K562 (cell line): ENCODE measurements around the gene ACOT7. TPM values are rescaled to one million over a fixed set of nuclear protein-coding genes. Genes with fewer than 3 reads are reported as not detected.
A peak's percentile ranks its signal among the peaks of the same experiment; 100 is the strongest.

Source experiments
- BRD9 ChIP-seq: fragments of 450-650 bp; IDR thresholded peaks from 2 replicates; pipeline ENCODE4 v1.6.1; 2018; ENCODE audit warnings: low read depth; ENCODE audit not compliant: partially characterized antibody
- CBX5 ChIP-seq: IDR thresholded peaks from 2 replicates; pipeline ENCODE4 v1.6.1; 2014; ENCODE audit warnings: low read depth, borderline replicate concordance
- CEBPB ChIP-seq: fragments of 450-650 bp; IDR thresholded peaks from 2 replicates; pipeline ENCODE4 v1.6.1; 2016; ENCODE audit warnings: missing genetic modification characterization, missing compliant biosample characterization
- CREB5 ChIP-seq: fragments of 250-450 bp; sonication (Bioruptor Pico); IDR thresholded peaks from 2 replicates; pipeline ENCODE4 v1.5.0; 2020; ENCODE audit warnings: mild to moderate bottlenecking
- GABPB1 ChIP-seq: sonication (generic); formaldehyde crosslinking; IDR thresholded peaks from 2 replicates; pipeline ENCODE4 v1.8.0; 2022; ENCODE audit warnings: mild to moderate bottlenecking, missing genetic modification reagents
- GTF2B ChIP-seq: IDR thresholded peaks from 2 replicates; pipeline ENCODE4 v1.6.1; 2011; ENCODE audit not compliant: insufficient read length; ENCODE audit errors: extremely low read depth
- MCM5 ChIP-seq: fragments of 450-650 bp; IDR thresholded peaks from 2 replicates; pipeline ENCODE4 v1.6.1; 2016; ENCODE audit warnings: low read depth
- MEF2D ChIP-seq: conservative IDR thresholded peaks from 2 replicates; pipeline ENCODE4 v1.6.1; 2016; ENCODE audit warnings: low read depth, missing genetic modification characterization, missing compliant biosample characterization
- MTA2 ChIP-seq: fragments of 450-650 bp; IDR thresholded peaks from 2 replicates; pipeline ENCODE4 v1.6.1; 2016; ENCODE audit warnings: low read depth
- MTA3 ChIP-seq: fragments of 450-650 bp; formaldehyde crosslinking; IDR thresholded peaks from 2 replicates; pipeline ENCODE4 v1.6.1; 2017; ENCODE audit warnings: mild to moderate bottlenecking, borderline replicate concordance
- NCOA1 ChIP-seq: fragments of 450-650 bp; IDR thresholded peaks from 2 replicates; pipeline ENCODE4 v1.6.1; 2016; ENCODE audit warnings: low read depth
- SMAD3 ChIP-seq: fragments of 450-650 bp; formaldehyde crosslinking; conservative IDR thresholded peaks from 2 replicates; pipeline ENCODE4 v1.4.0; 2020; ENCODE audit warnings: mild to moderate bottlenecking
- THRB ChIP-seq: fragments of 450-650 bp; formaldehyde crosslinking; conservative IDR thresholded peaks from 2 replicates; pipeline ENCODE4 v1.4.0; 2022; ENCODE audit warnings: mild to moderate bottlenecking, missing genetic modification characterization
- TOE1 ChIP-seq, 2 experiments: fragments of 450-650 bp in 1 of 2; sonication (generic) in 1 of 2; formaldehyde crosslinking in 1 of 2; IDR thresholded peaks; 2 replicates each; pipeline versions ENCODE4 v1.7.1 to v1.8.0; 2016 to 2022; ENCODE audit warnings: borderline replicate concordance in 2 of 2, mild to moderate bottlenecking in 2 of 2, antibody characterized with exemption in 1 of 2, inconsistent platforms in 1 of 2, low read depth in 1 of 2, missing genetic modification reagents in 1 of 2, moderate library complexity in 1 of 2
- ZNF449 ChIP-seq: fragments of 250-450 bp; sonication (Bioruptor Pico); IDR thresholded peaks from 2 replicates; pipeline ENCODE4 v1.8.0; 2022; ENCODE audit warnings: moderate library complexity, mild to moderate bottlenecking, inconsistent platforms
- ZNF592 ChIP-seq: fragments of 450-650 bp; IDR thresholded peaks from 2 replicates; pipeline ENCODE4 v1.6.1; 2017; ENCODE audit warnings: antibody characterized with exemption, mild to moderate bottlenecking
- ZNF76 ChIP-seq: fragments of 250-450 bp; sonication (Bioruptor Pico); IDR thresholded peaks from 2 replicates; pipeline ENCODE4 v1.4.0; 2020; ENCODE audit warnings: mild to moderate bottlenecking, moderate library complexity, borderline replicate concordance
- polyA plus RNA-seq, 8 experiments: library from polyadenylated mRNA; depleted of rRNA in 4 of 8; stranded (reverse) in 5 of 8; unstranded in 3 of 8; fragments of >200 nt; fragmentation: Nextera tagmentation in 2 of 8; fragmentation: Illumina TruSeq in 1 of 8; extraction: Ambion mirVana in 2 of 8; extraction: Trizol in 1 of 8; gene quantifications; 2 replicates each; pipeline versions ENCODE4 v1.2.1 to v1.2.3, GENCODE V29; 2011 to 2014; ENCODE audit warnings: inconsistent platforms in 1 of 8, missing spikeins in 1 of 8
- total RNA-seq, 7 experiments: library from RNA; depleted of rRNA in 6 of 7; stranded (reverse); fragments of >200 nt in 6 of 7; fragmentation: Illumina TruSeq in 2 of 7; extraction: Trizol in 2 of 7; gene quantifications; 2 replicates each; pipeline versions ENCODE4 v1.2.1 to v1.2.3, GENCODE V29; 2011 to 2021; ENCODE audit warnings: low replicate concordance in 1 of 7

The ACOT7 gene
- total and polyA plus RNA-seq, 9 of the 15 experiments (the other 6 are each of a cell fraction or from before 2014, with no cell fraction given), result 7.0 to 92.6 (median 37.2) TPM

GRCh38 chr1:6359216-6360116 lies 34.1 kb downstream of the ACOT7 start (continued):
- TF ChIP-seq GABPB1 (CRISPR knock-in tag), result no peak
- 0 out of 2 replicates have a peak, but pooled peaks have one; percentile 33 for TF ChIP-seq ZNF76 (CRISPR knock-in tag)
- no peak; the same call in 1 of the 2 replicates for TF ChIP-seq ZNF592
- 0 out of 2 replicates have a peak, but pooled peaks have one; percentile 38 for TF ChIP-seq MEF2D (tag)
- TF ChIP-seq TOE1 (IDR thresholded peaks at IDR 0.05; ENCODE audit: borderline replicate concordance), result peak; percentile 39; the same call in 1 of the 2 replicates
- TF ChIP-seq TOE1 (CRISPR knock-in tag; IDR thresholded peaks at IDR 0.05; ENCODE audit: borderline replicate concordance, low read depth), result no peak
- no peak for TF ChIP-seq MCM5
- TF ChIP-seq NCOA1, result no peak
- peak; percentile 67 for TF ChIP-seq CEBPB
- no peak for TF ChIP-seq BRD9
- no peak for TF ChIP-seq SMAD3
- TF ChIP-seq CBX5, result no peak
- TF ChIP-seq MTA2, result no peak
- 0 out of 2 replicates have a peak, but pooled peaks have one; percentile 34 for TF ChIP-seq MTA3
- no peak for TF ChIP-seq THRB (CRISPR knock-in tag)
- TF ChIP-seq ZNF449, result peak; percentile 75; the same call in 1 of the 2 replicates
- TF ChIP-seq GTF2B, result no peak
- TF ChIP-seq CREB5 (CRISPR knock-in tag), result no peak
